K562 (cell line): ENCODE results near the gene DACT3. TPM values are rescaled to one million over a fixed set of nuclear protein-coding genes. Genes with fewer than 3 reads are reported as not detected.

Experiments used
- FOXJ2 ChIP-seq: fragments of 200-800 bp; sonication (Bioruptor generic); IDR thresholded peaks from 2 replicates; pipeline ENCODE4 v1.6.1; 2016; ENCODE audit warnings: missing genetic modification characterization, missing compliant biosample characterization
- FOXP1 ChIP-seq: sonication (generic); formaldehyde crosslinking; IDR thresholded peaks from 2 replicates; pipeline ENCODE4 v1.8.0; 2022; ENCODE audit warnings: mild to moderate bottlenecking, missing genetic modification reagents
- HDAC2 ChIP-seq: fragments of 450-650 bp; IDR thresholded peaks from 2 replicates; pipeline ENCODE4 v1.6.1; 2016; ENCODE audit warnings: mild to moderate bottlenecking
- IRF2 ChIP-seq: sonication (generic); formaldehyde crosslinking; IDR thresholded peaks from 2 replicates; pipeline ENCODE4 v1.8.1; 2022; ENCODE audit warnings: mild to moderate bottlenecking, missing genetic modification reagents
- SMARCA5 ChIP-seq: fragments of 450-650 bp; IDR thresholded peaks from 2 replicates; pipeline ENCODE4 v1.6.1; 2016
- SRSF9 ChIP-seq: fragments of 200-400 bp; formaldehyde crosslinking; IDR thresholded peaks from 2 replicates; pipeline ENCODE4 v1.6.1; 2017; ENCODE audit warnings: low read depth, low read length, borderline replicate concordance
- U2AF2 ChIP-seq: fragments of 200-400 bp; formaldehyde crosslinking; optimal IDR thresholded peaks from 2 replicates; pipeline ENCODE3; 2017; ENCODE audit warnings: low read depth, mild to moderate bottlenecking, low read length
- ZNF263 ChIP-seq: sonication (generic); formaldehyde crosslinking; IDR thresholded peaks from 2 replicates; pipeline ENCODE4 v1.8.0; 2022; ENCODE audit warnings: mild to moderate bottlenecking, missing genetic modification reagents, borderline replicate concordance
- ZNF311 ChIP-seq: fragments of 250-450 bp; sonication (Bioruptor Pico); IDR thresholded peaks from 2 replicates; pipeline ENCODE4 v1.4.0; 2020; ENCODE audit warnings: mild to moderate bottlenecking, moderate library complexity
- ZNF354B ChIP-seq: fragments of 250-450 bp; sonication (Bioruptor Pico); IDR thresholded peaks from 2 replicates; pipeline ENCODE4 v1.4.0; 2020
- ZNF436 ChIP-seq: fragments of 250-450, 450-650 bp; sonication (Bioruptor Pico); formaldehyde crosslinking; IDR thresholded peaks from 2 replicates; pipeline ENCODE4 v1.7.0; 2020; ENCODE audit warnings: mild to moderate bottlenecking
- polyA plus RNA-seq, 8 experiments: library from polyadenylated mRNA; depleted of rRNA in 4 of 8; stranded (reverse) in 5 of 8; unstranded in 3 of 8; fragments of >200 nt; fragmentation: Nextera tagmentation in 2 of 8; fragmentation: Illumina TruSeq in 1 of 8; extraction: Ambion mirVana in 2 of 8; extraction: Trizol in 1 of 8; gene quantifications; 2 replicates each; pipeline versions ENCODE4 v1.2.1 to v1.2.3, GENCODE V29; 2011 to 2014; ENCODE audit warnings: inconsistent platforms in 1 of 8, missing spikeins in 1 of 8
- total RNA-seq, 7 experiments: library from RNA; depleted of rRNA in 6 of 7; stranded (reverse); fragments of >200 nt in 6 of 7; fragmentation: Illumina TruSeq in 2 of 7; extraction: Trizol in 2 of 7; gene quantifications; 2 replicates each; pipeline versions ENCODE4 v1.2.1 to v1.2.3, GENCODE V29; 2011 to 2021; ENCODE audit warnings: low replicate concordance in 1 of 7
- TF ChIP-seq, protein P1 (sequence below): sonication (generic); formaldehyde crosslinking; IDR thresholded peaks from 2 replicates; pipeline ENCODE4 v1.9.0; 2022; ENCODE audit warnings: mild to moderate bottlenecking, missing genetic modification reagents
- TF ChIP-seq, protein P2 (sequence below): sonication (generic); formaldehyde crosslinking; IDR thresholded peaks from 2 replicates; pipeline ENCODE4 v1.8.1; 2023; ENCODE audit warnings: mild to moderate bottlenecking, missing genetic modification reagents
- TF ChIP-seq, protein P3 (sequence below): fragments of 200-400 bp; formaldehyde crosslinking; IDR thresholded peaks from 2 replicates; pipeline ENCODE4 v1.6.1; 2017; ENCODE audit warnings: mild to moderate bottlenecking, low read depth, low read length, moderate library complexity
- TF ChIP-seq, protein P4 (sequence below): fragments of 150-350 bp; conservative IDR thresholded peaks from 2 replicates; pipeline ENCODE4 v1.6.1; 2014; ENCODE audit warnings: low read length
- TF ChIP-seq, protein P5 (sequence below): fragments of 250-450 bp; sonication (Bioruptor Pico); IDR thresholded peaks from 2 replicates; pipeline ENCODE4 v1.4.0; 2020; ENCODE audit warnings: mild to moderate bottlenecking, moderate library complexity

Gene DACT3
- total and polyA plus RNA-seq, 9 of the 15 experiments (the other 6 are each of a cell fraction or from before 2014, with no cell fraction given), result 0.67 to 6.5 (median 3.5) TPM

DNA sequence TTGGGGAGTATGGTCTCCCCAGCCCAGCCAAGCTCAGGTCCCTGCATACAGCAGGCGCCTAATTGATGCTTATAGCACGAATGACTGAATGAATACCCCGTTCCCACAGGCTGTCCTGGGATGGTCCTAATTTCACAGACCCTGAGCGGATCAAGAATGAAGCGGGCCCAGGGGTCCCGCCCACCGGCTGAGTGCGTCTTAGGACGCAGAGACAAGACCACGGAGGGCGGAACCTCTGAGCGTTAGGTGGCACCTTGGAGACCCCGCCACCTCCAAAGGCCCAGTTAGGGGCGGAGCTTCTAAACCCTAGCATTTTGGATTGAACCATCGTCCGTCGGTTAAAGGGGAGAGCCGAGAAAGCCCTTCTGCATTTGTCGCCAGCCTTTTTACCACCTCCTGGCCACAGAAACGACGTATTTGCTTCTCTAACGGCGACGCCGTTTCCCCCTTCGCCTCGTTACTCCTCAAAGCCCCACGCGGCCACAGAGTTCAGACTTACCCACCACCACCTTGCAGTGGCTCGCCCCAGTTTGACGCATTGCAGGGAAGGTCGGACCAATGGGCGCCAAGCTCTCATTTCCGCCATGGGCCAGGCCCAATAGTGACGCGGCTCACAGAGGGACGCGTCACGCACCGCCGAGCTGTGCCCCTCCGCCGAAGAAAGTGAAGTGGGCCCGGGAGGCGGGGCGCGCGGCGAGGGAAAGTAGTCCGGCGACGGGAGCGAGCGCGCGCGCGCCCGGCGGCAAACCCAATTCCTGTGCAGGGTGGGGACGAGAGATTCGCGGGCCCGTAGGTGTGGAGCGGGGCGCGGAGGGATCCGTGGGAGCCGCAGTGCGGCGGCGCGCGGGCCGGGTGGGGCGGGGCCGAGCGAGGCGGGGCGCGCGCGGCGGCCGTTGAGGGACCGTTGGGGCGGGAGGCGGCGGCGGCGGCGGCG lies 60.3 kb downstream of the DACT3 start (continued):
- TF ChIP-seq, protein P1, sequence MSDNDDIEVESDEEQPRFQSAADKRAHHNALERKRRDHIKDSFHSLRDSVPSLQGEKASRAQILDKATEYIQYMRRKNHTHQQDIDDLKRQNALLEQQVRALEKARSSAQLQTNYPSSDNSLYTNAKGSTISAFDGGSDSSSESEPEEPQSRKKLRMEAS (CRISPR knock-in tag), result peak; percentile 86
- TF ChIP-seq, protein P2, sequence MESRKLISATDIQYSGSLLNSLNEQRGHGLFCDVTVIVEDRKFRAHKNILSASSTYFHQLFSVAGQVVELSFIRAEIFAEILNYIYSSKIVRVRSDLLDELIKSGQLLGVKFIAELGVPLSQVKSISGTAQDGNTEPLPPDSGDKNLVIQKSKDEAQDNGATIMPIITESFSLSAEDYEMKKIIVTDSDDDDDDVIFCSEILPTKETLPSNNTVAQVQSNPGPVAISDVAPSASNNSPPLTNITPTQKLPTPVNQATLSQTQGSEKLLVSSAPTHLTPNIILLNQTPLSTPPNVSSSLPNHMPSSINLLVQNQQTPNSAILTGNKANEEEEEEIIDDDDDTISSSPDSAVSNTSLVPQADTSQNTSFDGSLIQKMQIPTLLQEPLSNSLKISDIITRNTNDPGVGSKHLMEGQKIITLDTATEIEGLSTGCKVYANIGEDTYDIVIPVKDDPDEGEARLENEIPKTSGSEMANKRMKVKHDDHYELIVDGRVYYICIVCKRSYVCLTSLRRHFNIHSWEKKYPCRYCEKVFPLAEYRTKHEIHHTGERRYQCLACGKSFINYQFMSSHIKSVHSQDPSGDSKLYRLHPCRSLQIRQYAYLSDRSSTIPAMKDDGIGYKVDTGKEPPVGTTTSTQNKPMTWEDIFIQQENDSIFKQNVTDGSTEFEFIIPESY (CRISPR knock-in tag), result peak; percentile 70; the same call in 1 of the 2 replicates
- TF ChIP-seq ZNF354B (CRISPR knock-in tag), result no peak
- TF ChIP-seq, protein P3, sequence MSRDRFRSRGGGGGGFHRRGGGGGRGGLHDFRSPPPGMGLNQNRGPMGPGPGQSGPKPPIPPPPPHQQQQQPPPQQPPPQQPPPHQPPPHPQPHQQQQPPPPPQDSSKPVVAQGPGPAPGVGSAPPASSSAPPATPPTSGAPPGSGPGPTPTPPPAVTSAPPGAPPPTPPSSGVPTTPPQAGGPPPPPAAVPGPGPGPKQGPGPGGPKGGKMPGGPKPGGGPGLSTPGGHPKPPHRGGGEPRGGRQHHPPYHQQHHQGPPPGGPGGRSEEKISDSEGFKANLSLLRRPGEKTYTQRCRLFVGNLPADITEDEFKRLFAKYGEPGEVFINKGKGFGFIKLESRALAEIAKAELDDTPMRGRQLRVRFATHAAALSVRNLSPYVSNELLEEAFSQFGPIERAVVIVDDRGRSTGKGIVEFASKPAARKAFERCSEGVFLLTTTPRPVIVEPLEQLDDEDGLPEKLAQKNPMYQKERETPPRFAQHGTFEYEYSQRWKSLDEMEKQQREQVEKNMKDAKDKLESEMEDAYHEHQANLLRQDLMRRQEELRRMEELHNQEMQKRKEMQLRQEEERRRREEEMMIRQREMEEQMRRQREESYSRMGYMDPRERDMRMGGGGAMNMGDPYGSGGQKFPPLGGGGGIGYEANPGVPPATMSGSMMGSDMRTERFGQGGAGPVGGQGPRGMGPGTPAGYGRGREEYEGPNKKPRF, result no peak
- peak; percentile 83; the same call in 1 of the 2 replicates for TF ChIP-seq SMARCA5
- TF ChIP-seq ZNF263 (CRISPR knock-in tag), result no peak; the same call in 1 of the 2 replicates
- TF ChIP-seq IRF2 (CRISPR knock-in tag), result no peak
- peak; percentile 82 for TF ChIP-seq ZNF311 (CRISPR knock-in tag)
- TF ChIP-seq HDAC2, result peak; percentile 95
- TF ChIP-seq, protein P4, sequence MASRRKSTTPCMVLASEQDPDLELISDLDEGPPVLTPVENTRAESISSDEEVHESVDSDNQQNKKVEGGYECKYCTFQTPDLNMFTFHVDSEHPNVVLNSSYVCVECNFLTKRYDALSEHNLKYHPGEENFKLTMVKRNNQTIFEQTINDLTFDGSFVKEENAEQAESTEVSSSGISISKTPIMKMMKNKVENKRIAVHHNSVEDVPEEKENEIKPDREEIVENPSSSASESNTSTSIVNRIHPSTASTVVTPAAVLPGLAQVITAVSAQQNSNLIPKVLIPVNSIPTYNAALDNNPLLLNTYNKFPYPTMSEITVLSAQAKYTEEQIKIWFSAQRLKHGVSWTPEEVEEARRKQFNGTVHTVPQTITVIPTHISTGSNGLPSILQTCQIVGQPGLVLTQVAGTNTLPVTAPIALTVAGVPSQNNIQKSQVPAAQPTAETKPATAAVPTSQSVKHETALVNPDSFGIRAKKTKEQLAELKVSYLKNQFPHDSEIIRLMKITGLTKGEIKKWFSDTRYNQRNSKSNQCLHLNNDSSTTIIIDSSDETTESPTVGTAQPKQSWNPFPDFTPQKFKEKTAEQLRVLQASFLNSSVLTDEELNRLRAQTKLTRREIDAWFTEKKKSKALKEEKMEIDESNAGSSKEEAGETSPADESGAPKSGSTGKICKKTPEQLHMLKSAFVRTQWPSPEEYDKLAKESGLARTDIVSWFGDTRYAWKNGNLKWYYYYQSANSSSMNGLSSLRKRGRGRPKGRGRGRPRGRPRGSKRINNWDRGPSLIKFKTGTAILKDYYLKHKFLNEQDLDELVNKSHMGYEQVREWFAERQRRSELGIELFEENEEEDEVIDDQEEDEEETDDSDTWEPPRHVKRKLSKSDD, result peak; percentile 10; the same call in 1 of the 2 replicates
- TF ChIP-seq SRSF9, result no peak
- TF ChIP-seq FOXP1 (CRISPR knock-in tag), result peak; percentile 85; the same call in 1 of the 2 replicates
- peak; percentile 95 for TF ChIP-seq FOXJ2 (tag)
- TF ChIP-seq, protein P5, sequence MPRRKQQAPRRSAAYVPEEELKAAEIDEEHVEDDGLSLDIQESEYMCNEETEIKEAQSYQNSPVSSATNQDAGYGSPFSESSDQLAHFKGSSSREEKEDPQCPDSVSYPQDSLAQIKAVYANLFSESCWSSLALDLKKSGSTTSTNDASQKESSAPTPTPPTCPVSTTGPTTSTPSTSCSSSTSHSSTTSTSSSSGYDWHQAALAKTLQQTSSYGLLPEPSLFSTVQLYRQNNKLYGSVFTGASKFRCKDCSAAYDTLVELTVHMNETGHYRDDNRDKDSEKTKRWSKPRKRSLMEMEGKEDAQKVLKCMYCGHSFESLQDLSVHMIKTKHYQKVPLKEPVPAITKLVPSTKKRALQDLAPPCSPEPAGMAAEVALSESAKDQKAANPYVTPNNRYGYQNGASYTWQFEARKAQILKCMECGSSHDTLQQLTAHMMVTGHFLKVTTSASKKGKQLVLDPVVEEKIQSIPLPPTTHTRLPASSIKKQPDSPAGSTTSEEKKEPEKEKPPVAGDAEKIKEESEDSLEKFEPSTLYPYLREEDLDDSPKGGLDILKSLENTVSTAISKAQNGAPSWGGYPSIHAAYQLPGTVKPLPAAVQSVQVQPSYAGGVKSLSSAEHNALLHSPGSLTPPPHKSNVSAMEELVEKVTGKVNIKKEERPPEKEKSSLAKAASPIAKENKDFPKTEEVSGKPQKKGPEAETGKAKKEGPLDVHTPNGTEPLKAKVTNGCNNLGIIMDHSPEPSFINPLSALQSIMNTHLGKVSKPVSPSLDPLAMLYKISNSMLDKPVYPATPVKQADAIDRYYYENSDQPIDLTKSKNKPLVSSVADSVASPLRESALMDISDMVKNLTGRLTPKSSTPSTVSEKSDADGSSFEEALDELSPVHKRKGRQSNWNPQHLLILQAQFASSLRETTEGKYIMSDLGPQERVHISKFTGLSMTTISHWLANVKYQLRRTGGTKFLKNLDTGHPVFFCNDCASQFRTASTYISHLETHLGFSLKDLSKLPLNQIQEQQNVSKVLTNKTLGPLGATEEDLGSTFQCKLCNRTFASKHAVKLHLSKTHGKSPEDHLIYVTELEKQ (CRISPR knock-in tag), result no peak
- no peak for TF ChIP-seq U2AF2
- TF ChIP-seq ZNF436 (CRISPR knock-in tag), result no peak
